ENCODE data around the gene FHOD1. TPM values are rescaled to one million over a fixed set of nuclear protein-coding genes. Genes with fewer than 3 reads are reported as not detected.

FHOD1 gene
- total and polyA plus RNA-seq, 2 of the 13 experiments (the other 11 are each of a cell fraction or from before 2014, with no cell fraction given) = 20.0 to 20.8 TPM

GRCh38 chr16:67235816-67236562 is 11.3 kb downstream of the FHOD1 start:
- no peaks in the 10 kb centered on the region for H4K20me1 ChIP-seq (ENCODE audit: insufficient read depth, low read length)
- no peak overlapping the region for H3K27ac ChIP-seq (ENCODE audit: extremely low read length, insufficient read depth, low read length)
- 97% methylated on average over 16 of the region's 17 CpGs for WGBS (ENCODE audit: low lambda C conversion rate)
- POLR2A ChIA-PET = interaction anchor here (0.8 to 2.2 kb wide), 4 partner anchors 9 to 65 kb away, joined by 3 to 17 read pairs (median 4); partner anchors contain the start of genes FHOD1, NOL3 and TMEM208
- FAIRE-seq (no peak), ATAC-seq (no peak), DNase-seq (ENCODE audit: low spot score) (no peak)
- no peaks in the 10 kb centered on the region for H3K27me3 ChIP-seq (ENCODE audit: control insufficient read depth in 1 of 2, insufficient read depth in 2 of 2, low read length in 2 of 2)
- H3K36me3 ChIP-seq (replicated peaks in 1 of 2; ENCODE audit: control insufficient read depth in 1 of 2, insufficient read depth in 2 of 2, low read length in 2 of 2) = peaks cover 38 to 55% of the 10 kb centered on the region in 2 experiments
- H3K4me1 ChIP-seq (ENCODE audit: insufficient read depth, low read length) = peaks cover 6% of the 10 kb centered on the region
- BruUV-seq (replicated peaks) = no TSS peak
- no peak overlapping the region for H3K4me3 ChIP-seq (replicated peaks in 1 of 3; ENCODE audit: insufficient read depth in 1 of 3, low read depth in 2 of 3, low read length in 3 of 3)
- H2AFZ ChIP-seq (ENCODE audit: low read length) = no peak overlapping the region
- no peak for TF ChIP-seq ZFX (CRISPR knock-in tag; IDR thresholded peaks at IDR 0.05; ENCODE audit: low read depth)
- no peak for TF ChIP-seq ZNF629 (CRISPR knock-in tag; conservative IDR thresholded peaks at IDR 0.05)
- TF ChIP-seq ZNF576 (CRISPR knock-in tag; IDR thresholded peaks at IDR 0.05) = no peak
- no peak for TF ChIP-seq AKAP8 (CRISPR knock-in tag; IDR thresholded peaks at IDR 0.05)
- no peak for TF ChIP-seq MZF1 (CRISPR knock-in tag; IDR thresholded peaks at IDR 0.05; ENCODE audit: borderline replicate concordance)
- TF ChIP-seq SP1 (IDR thresholded peaks at IDR 0.05) = no peak
- no peak for TF ChIP-seq SP1 (CRISPR knock-in tag; IDR thresholded peaks at IDR 0.05)
- no peak for TF ChIP-seq SMYD3 (CRISPR knock-in tag; IDR thresholded peaks at IDR 0.05)
- no peak for TF ChIP-seq PHF20 (CRISPR knock-in tag; IDR thresholded peaks at IDR 0.05)
- no peak for TF ChIP-seq KMT2A (CRISPR knock-in tag; IDR thresholded peaks at IDR 0.05)
- TF ChIP-seq CREM (IDR thresholded peaks at IDR 0.05) = no peak
- no peak for TF ChIP-seq CREM (CRISPR knock-in tag; IDR thresholded peaks at IDR 0.05)
- no peak for TF ChIP-seq MTERF4 (CRISPR knock-in tag; IDR thresholded peaks at IDR 0.05)
- TF ChIP-seq FOXO4 (CRISPR knock-in tag; conservative IDR thresholded peaks at IDR 0.05) = no peak
- TF ChIP-seq CENPBD1 (CRISPR knock-in tag; IDR thresholded peaks at IDR 0.05; ENCODE audit: borderline replicate concordance, low read depth) = no peak
- CTCF ChIA-PET (ENCODE audit: low intra/inter-chr PET ratio, low total read pairs) = no interaction called here
- H3K79me2 ChIP-seq (ENCODE audit: insufficient read depth, low read length) = no peaks in the 10 kb centered on the region
- no peak overlapping the region for H3K4me2 ChIP-seq (ENCODE audit: low read depth, low read length)
- intact Hi-C loops (cut with micrococcal nuclease; ENCODE audit: unreplicated experiment) = no loop called here
- H3K9ac ChIP-seq (ENCODE audit: insufficient read depth, low read depth, low read length) = no peak overlapping the region
- in situ Hi-C loops (cut with HindIII; ENCODE audit: extremely low pct_ligation_motif_present, low pct_unique_long_range_greater_than_20kb) = no loop called here
- H3K9me3 ChIP-seq (ENCODE audit: low read length) = no peaks in the 10 kb centered on the region
